GM10248 (cell line): ENCODE measurements around the gene NEK1.
"Not testable (repeated sequence)": the region's sequence is repeated elsewhere in the genome, so short reads cannot be mapped to it uniquely, and the experiment has no call there.

Experiments
- CTCF ChIA-PET: fragments of 300-600 bp; sonication (Branson Sonifier 250); formaldehyde crosslinking; extraction: SDS; loops from one replicate; lab custom pipeline; 2021; ENCODE audit warnings: antibody characterized with exemption; lab: Yijun Ruan, JAX
- POLR2A ChIA-PET: fragments of 350-650 bp; sonication (Branson Sonifier 250); formaldehyde crosslinking; extraction: SDS; loops from one replicate; lab custom pipeline; 2020; ENCODE audit warnings: antibody characterized with exemption; lab: Yijun Ruan, JAX
- DNase-seq: peaks from one replicate; pipeline ENCODE4 v3.0.0; 2012; ENCODE audit errors: extremely low spot score
- CTCF ChIP-seq: IDR thresholded peaks from 2 replicates; pipeline ENCODE4 v1.5.1; 2012; ENCODE audit warnings: mild to moderate bottlenecking, low read depth; ENCODE audit errors: extremely low read depth, missing control alignments, control extremely low read depth

The NEK1 gene

GRCh38 chr4:169567916-169568315, 44.5 kb downstream of the NEK1 start:
- POLR2A ChIA-PET, result no interaction called here
- no peak for DNase-seq
- CTCF ChIA-PET, result interaction anchor here (0.7 to 4.0 kb wide), 2 partner anchors 78 to 646 kb away, joined by 3 to 63 read pairs; no protein-coding TSS in a partner anchor
- no peak for TF ChIP-seq CTCF

- POLR2A ChIA-PET, result no interaction called here
- peak; percentile 53 for DNase-seq
- TF ChIP-seq CTCF, result peak; percentile 57
- CTCF ChIA-PET, result interaction anchor here (0.6 to 4.0 kb wide), 21 partner anchors 9 to 671 kb away, joined by 3 to 63 read pairs (median 3); partner anchors contain the start of gene CBR4
These were observed 46.2 kb downstream of the NEK1 start for GRCh38 chr4:169566021-169566818.

- no peak for DNase-seq
- TF ChIP-seq CTCF, result no peak
- POLR2A ChIA-PET, result no interaction called here
- CTCF ChIA-PET, result interaction anchor here (0.6 to 4.0 kb wide), 12 partner anchors 8 to 671 kb away, joined by 3 to 63 read pairs (median 4); no protein-coding TSS in a partner anchor
These were observed 46.8 kb downstream of the NEK1 start for GRCh38 chr4:169565606-169566005.

- DNase-seq, result no peak
- TF ChIP-seq CTCF, result no peak
- ChIA-PET POLR2A (no interaction called here), CTCF (interaction anchor here (1.2 kb wide), 1 partner anchor 9 kb away, joined by 5 read pairs; no protein-coding TSS in a partner anchor)
These were observed 55.2 kb downstream of the NEK1 start for GRCh38 chr4:169557061-169557636.

- DNase-seq, POLR2A ChIA-PET: not testable (repeated sequence)
- CTCF ChIA-PET, result interaction anchor here (1.1 kb wide), 2 partner anchors 20 to 58 kb away, joined by 3 read pairs; no protein-coding TSS in a partner anchor
These were observed 65.8 kb downstream of the NEK1 start for GRCh38 chr4:169546548-169546947.

- ChIA-PET CTCF (no interaction called here), POLR2A (no interaction called here)
- no peak for TF ChIP-seq CTCF
- DNase-seq, result no peak
These were observed 71.6 kb downstream of the NEK1 start for GRCh38 chr4:169540774-169541173.

- CTCF ChIA-PET, result no interaction called here
- no peak for TF ChIP-seq CTCF
- POLR2A ChIA-PET, result no interaction called here
- no peak for DNase-seq
These were observed 82.3 kb downstream of the NEK1 start for GRCh38 chr4:169530048-169530447.
